GM21529 (cell line): ENCODE measurements around the gene TSSK1B.
"Not testable (repeated sequence)": the region's sequence is repeated elsewhere in the genome, so short reads cannot be mapped to it uniquely, and the experiment has no call there.

ENCODE experiments used
- ATAC-seq: cut with Tn5 transposase; IDR thresholded peaks from one replicate; pipeline ENCODE4 v1.9.1; 2021; ENCODE audit not compliant: unreplicated experiment

Gene TSSK1B, protein sequence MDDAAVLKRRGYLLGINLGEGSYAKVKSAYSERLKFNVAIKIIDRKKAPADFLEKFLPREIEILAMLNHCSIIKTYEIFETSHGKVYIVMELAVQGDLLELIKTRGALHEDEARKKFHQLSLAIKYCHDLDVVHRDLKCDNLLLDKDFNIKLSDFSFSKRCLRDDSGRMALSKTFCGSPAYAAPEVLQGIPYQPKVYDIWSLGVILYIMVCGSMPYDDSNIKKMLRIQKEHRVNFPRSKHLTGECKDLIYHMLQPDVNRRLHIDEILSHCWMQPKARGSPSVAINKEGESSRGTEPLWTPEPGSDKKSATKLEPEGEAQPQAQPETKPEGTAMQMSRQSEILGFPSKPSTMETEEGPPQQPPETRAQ

GRCh38 chr5:113434889-113435288 is at the start of gene TSSK1B:
TSS of gene TSSK1B (minus strand) at chr5:113434989. CDS start at chr5:113434839, 150 bp downstream.
- no peak for ATAC-seq

GRCh38 chr5:113480243-113480642 is 45.5 kb upstream of the TSSK1B start:
- ATAC-seq, result no peak

DNA sequence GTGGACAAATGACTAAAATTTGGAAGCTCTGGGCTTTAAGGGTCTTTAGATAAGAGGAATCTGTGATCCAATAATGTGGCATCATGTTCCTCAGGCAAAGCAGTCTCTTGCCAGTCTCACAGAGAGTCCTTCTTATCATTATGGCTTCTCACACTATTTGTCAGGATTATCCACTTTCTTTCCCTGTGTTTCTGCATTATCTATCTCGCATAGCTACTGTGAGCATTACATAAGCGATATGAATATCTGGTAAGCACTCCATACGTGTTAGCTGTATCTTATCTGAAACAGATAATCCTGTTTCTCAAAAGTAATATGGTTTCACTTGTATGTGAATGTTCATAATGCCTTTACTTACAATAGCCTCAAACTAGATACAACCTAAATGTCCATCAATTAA is 43.9 kb upstream of the TSSK1B start:
- ATAC-seq, result no peak

DNA sequence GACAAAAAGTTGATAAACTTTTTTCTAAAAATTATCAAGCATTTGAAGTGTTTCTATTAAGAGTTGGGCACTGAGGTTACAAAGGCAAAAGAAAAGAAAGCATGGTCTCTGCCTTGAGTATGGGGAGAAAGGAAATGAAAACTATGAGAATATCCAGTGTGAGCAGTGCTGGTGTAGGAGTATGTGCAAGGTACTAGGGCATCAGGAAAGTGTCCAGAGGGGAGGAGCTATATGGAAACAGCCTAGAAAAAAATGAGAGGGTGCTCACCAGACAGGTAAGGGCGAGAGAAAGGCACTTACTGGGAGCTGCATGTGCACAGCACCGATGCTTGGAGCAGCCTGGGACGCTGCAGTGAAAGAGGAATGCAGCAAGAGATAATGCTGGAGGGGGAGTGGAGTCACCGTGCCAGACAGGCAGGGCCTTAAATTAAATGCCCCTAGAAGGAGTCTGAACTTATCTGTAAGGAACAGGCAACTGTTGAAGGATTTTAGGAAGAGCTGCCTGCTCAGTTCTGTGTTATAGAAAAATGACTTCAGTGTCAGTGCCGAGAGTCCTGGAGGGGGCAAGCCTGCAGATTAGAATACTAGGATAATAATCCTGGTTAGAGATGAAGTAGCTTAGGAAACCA is 39.4 kb upstream of the TSSK1B start:
- ATAC-seq, result no peak

GRCh38 chr5:113463032-113463431 is 28.2 kb upstream of the TSSK1B start:
- no peak for ATAC-seq

GRCh38 chr5:113457106-113457505 is 22.3 kb upstream of the TSSK1B start:
- ATAC-seq, result not testable (repeated sequence)

DNA sequence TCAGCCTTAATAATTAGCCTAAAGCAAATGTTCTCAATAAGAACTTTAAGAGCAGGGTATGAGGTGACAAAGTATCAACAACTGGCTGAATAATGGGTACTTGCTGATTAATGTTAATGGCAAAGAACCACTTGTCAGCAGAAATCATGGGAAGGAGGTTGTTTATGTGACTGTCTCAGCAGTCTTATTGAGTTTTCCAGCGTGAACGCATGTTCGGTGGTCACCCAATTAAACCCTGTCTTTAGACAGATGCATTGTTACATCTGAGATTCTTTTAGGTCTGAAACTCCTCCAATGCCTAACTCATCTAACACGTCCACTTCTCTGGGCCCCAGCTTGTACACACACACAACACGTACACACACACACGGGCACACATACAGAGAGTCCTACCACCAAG is 18.2 kb upstream of the TSSK1B start:
- no peak for ATAC-seq

DNA sequence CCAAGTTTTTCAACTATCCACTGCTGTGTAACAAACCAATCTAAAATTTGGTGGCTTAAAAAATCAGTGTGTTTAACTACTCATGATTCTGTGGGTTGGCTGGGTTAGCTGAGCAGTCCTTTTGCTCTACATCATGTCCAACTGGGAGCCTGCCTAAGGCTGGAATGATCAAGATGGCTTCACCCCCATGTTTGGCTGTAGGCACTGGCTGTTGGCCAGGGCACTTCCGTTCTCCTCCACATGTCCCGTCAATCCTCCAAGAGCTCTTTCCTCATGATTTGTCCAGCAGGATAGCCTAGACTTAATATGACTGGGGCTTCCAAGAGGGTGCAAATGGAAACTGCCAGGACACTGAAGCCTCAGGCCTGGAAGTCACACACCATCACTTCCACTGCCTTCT is 17.0 kb upstream of the TSSK1B start:
- no peak for ATAC-seq

DNA sequence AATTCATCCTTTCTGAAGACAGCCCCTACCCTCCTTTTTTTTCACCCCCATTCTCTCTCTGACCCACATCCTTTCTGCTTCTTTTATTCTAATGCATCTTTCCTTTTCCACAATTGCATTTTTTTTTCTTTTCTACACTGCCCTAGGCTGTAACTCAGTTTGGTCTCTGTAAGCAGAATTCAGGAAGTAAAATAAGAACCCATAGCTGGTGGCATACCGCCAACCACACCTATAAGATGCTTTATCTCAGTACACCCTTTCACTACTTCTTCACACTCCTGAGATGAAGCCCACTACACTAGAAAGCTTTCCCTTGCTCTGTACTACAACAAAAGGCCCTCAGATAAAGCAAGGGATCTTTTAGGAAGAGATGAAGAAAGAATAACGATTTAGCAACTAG is 16.1 kb upstream of the TSSK1B start:
- ATAC-seq, result no peak

DNA sequence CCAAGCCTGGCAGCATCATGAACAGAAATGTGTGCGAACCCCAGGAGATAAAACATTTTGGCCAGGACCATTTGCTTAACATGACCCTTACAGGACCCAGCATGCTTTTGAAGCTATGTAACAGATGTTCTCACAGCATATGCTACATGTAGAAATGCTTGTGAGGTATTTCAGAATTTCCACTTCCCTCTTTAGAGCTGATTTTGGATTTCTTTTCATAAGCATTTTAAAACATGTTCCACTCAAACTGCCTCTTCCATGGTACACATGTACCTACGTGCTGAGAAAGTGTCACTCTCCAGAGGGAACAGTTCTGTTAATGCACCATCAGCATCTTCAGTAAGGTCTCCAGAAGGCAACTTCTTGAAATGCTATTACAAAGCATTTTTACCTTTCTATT is 15.7 kb upstream of the TSSK1B start:
- no peak for ATAC-seq

- no peak for ATAC-seq
Measured at GRCh38 chr5:113448252-113448651, 13.5 kb upstream of the TSSK1B start.

GRCh38 chr5:113447498-113448050 is 12.8 kb upstream of the TSSK1B start:
- no peak for ATAC-seq

DNA sequence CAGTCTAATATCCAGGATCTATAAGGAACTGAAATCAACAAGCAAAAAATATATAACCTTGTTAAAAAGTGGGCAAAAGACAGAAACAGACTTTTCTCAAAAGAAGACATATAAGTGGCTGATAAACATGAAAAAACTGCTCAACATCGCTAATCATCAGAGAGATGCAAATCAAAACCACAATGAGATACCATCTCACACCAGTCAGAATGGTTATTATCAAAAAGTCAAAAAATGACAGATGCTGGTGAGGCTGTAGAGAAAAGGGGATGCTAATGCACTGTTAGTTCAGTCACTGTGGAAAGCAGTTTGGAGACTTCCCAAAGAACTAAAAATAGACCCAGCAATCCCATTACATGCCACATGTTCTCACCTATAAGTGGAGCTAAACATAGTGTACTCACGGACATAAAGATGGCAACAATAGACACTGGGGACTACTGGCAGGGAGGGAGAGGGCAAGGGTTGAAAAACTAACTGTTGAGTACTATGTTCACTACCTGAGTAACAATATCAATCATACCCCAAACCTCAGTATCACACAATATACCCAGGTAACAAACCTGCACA is 11.7 kb upstream of the TSSK1B start:
- ATAC-seq, result no peak

- ATAC-seq, result no peak
Measured at GRCh38 chr5:113437111-113437510, 2.3 kb upstream of the TSSK1B start.

DNA sequence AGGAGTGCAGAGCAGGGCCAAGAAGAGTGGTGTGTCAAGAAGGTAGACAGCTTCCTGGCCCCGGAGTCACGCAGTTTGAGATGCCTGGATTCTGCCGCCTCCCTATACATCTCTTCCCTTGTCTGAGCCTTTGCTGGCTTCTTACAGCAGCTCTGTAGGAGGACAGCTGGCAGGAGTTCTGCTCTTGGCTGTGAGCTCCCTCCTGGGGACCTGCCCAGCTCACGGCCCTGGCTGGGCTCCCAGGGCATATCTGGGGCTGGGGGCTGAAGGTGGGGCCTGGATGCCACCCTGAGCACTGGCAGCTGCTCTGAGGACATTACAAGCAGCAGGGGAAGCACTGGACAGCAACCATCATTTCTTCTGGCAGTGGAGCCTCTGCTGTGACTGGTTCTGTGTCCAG is 786 bp upstream of the TSSK1B start:
- no peak for ATAC-seq

DNA sequence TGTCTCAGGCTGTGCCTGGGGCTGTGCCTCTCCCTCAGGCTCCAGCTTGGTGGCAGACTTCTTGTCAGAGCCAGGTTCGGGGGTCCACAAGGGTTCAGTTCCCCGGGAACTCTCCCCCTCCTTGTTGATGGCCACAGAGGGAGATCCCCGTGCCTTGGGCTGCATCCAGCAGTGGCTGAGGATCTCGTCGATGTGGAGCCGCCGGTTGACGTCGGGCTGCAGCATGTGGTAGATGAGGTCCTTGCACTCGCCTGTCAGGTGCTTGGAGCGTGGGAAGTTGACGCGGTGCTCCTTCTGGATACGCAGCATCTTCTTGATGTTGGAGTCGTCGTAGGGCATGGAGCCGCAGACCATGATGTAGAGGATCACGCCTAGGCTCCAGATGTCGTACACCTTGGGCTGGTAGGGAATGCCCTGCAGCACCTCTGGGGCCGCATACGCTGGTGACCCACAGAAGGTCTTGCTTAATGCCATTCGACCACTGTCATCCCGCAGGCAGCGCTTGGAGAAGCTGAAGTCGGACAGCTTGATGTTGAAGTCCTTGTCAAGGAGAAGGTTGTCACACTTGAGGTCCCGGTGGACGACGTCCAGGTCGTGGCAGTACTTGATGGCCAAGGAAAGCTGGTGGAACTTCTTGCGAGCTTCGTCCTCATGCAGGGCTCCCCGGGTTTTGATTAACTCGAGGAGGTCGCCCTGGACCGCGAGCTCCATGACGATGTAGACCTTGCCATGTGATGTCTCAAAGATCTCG is 752 bp downstream of the TSSK1B start:
- ATAC-seq, result no peak

GRCh38 chr5:113433071-113433470 is 1.7 kb downstream of the TSSK1B start:
- ATAC-seq, result no peak

DNA sequence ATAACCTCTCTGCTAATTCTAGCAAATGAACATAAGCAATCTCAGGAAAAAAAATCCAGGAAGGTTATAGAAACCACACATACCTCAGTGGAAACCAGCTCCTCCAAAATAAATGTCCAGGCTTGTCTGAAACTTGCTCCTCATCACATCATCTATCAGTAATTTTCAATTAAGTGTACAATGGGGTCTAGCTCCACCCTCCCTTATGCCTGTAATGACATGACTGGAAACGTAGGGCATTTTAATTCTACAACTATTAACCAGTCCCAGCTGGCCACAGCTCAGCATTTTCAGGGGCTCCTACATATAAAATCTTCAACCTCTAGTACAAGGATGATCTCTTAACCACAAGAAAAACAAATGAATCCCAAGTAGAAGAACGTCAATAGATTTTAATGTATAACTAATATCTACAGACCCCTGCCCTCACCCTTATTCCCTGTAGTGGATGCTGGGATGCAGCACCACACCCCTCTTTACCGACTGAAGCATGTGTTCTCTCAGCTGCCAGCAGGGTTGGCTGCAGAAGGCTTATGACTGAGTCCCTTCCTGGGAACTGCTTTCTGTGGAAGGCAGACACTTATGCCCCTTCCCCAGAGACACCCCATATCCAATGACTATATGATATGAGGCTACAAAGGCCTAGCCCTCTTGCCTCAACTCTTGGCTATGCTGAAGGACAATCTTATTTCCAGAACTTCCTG is 6.8 kb downstream of the TSSK1B start:
- no peak for ATAC-seq

- no peak for ATAC-seq
Measured at GRCh38 chr5:113425909-113426308, 8.9 kb downstream of the TSSK1B start.

GRCh38 chr5:113421693-113422092 is 13.1 kb downstream of the TSSK1B start:
- ATAC-seq, result no peak

DNA sequence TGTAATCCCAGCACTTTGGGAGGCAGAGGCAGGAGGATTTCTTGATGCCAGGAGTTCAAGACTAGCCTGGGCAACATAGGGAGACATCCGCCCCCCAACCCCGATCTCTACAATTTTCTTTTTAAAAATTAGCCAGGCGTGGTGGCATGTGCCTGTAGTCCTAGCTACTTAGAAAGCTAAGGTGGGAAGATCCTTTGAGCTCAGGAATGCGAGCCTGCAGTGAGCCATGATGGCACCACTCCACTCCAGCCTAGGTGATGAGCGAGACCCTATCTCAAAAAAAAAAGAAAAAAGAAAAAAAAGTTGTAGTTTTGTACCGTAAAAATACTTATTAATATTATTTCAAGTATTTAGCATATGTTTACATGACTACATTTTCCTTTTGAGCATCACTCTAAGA is 29.3 kb downstream of the TSSK1B start:
- ATAC-seq, result no peak
